Measurements from ENCODE around the gene SIGMAR1. TPM values are rescaled to one million over a fixed set of nuclear protein-coding genes. Genes with fewer than 3 reads are reported as not detected.
A peak's percentile ranks its signal among the peaks of the same experiment; 100 is the strongest.

Gene SIGMAR1
- total RNA-seq, 2 donors from 2014 or later: 41.9 to 63.6 TPM

GRCh38 chr9:34662526-34663302 is 25.1 kb upstream of the SIGMAR1 start, which contains the start of gene CCL27:
Gene CCL27 (minus strand): TSS chr9:34662657. CDS start chr9:34662633, 24 bp downstream.
- DNase-seq (ENCODE audit: low spot score in 2 of 2) (no peak), ATAC-seq (no peak)
- Mint-ChIP-seq H3K27ac (peak within 1 kb of the TSS; percentile 0 to 81), H3K9me3 (no peaks in the 10 kb centered on the region), H3K36me3 (peaks cover 0 to 6% of the 10 kb centered on the region in 2 donors)

GRCh38 chr9:34659592-34660253 is 22.1 kb upstream of the SIGMAR1 start:
- Mint-ChIP-seq H3K36me3 (peaks cover 0 to 6% of the 10 kb centered on the region in 2 donors), H3K27ac (no peak overlapping the region), H3K9me3 (no peaks in the 10 kb centered on the region)
- ATAC-seq: peak in 1 of 2 donors; percentile 42
- no peak for DNase-seq (ENCODE audit: low spot score in 2 of 2)

GRCh38 chr9:34658461-34658860 is 20.9 kb upstream of the SIGMAR1 start:
- DNase-seq (ENCODE audit: low spot score in 2 of 2) (no peak), ATAC-seq (no peak)
- H3K9me3 Mint-ChIP-seq: no peaks in the 10 kb centered on the region
- H3K36me3 Mint-ChIP-seq: peaks cover 0 to 6% of the 10 kb centered on the region in 2 donors
- peak overlapping the region in 1 of 2 donors; percentile 12 for H3K27ac Mint-ChIP-seq

- ATAC-seq (no peak), DNase-seq (ENCODE audit: low spot score in 2 of 2) (no peak)
- Mint-ChIP-seq H3K9me3 (no peaks in the 10 kb centered on the region), H3K36me3 (peaks cover 0 to 6% of the 10 kb centered on the region in 2 donors), H3K27ac (no peak overlapping the region)
These were observed 19.4 kb upstream of the SIGMAR1 start for GRCh38 chr9:34656992-34657391.

- H3K9me3 Mint-ChIP-seq: no peaks in the 10 kb centered on the region
- no peaks in the 10 kb centered on the region for H3K36me3 Mint-ChIP-seq
- DNase-seq (ENCODE audit: low spot score in 2 of 2) (no peak), ATAC-seq (no peak)
- peak overlapping the region in 1 of 2 donors; percentile 36 for H3K27ac Mint-ChIP-seq
These were observed 17.8 kb upstream of the SIGMAR1 start for GRCh38 chr9:34655394-34655793.

GRCh38 chr9:34654323-34655051 is 16.9 kb upstream of the SIGMAR1 start:
- no peaks in the 10 kb centered on the region for H3K9me3 Mint-ChIP-seq
- peak overlapping the region; percentile 37 to 55 for H3K27ac Mint-ChIP-seq

GRCh38 chr9:34653151-34654072 is 15.8 kb upstream of the SIGMAR1 start:
- Mint-ChIP-seq H3K36me3 (peaks cover 10 to 13% of the 10 kb centered on the region in 2 donors), H3K27ac (peak overlapping the region; percentile 26 to 55), H3K9me3 (no peaks in the 10 kb centered on the region)
- ATAC-seq: no peak
- DNase-seq (ENCODE audit: low spot score in 2 of 2): no peak

More at GRCh38 chr9:34654323-34655051, 16.9 kb upstream of the SIGMAR1 start:
- no peak for DNase-seq (ENCODE audit: low spot score in 2 of 2)
- ATAC-seq: no peak
- peaks cover 2 to 4% of the 10 kb centered on the region in 2 donors for H3K36me3 Mint-ChIP-seq

GRCh38 chr9:34652602-34653000 is 15.0 kb upstream of the SIGMAR1 start:
- Mint-ChIP-seq H3K9me3 (no peaks in the 10 kb centered on the region), H3K36me3 (peaks cover 18 to 21% of the 10 kb centered on the region in 2 donors), H3K27ac (peak overlapping the region; percentile 13 to 26)
- DNase-seq (ENCODE audit: low spot score in 2 of 2) (no peak), ATAC-seq (no peak)

GRCh38 chr9:34651876-34652601 is 14.5 kb upstream of the SIGMAR1 start, which contains the start of gene IL11RA:
Gene IL11RA (plus strand): TSS chr9:34652185. CDS start chr9:34655218, 3,033 bp downstream.
- H3K36me3 Mint-ChIP-seq: peaks cover 23 to 26% of the 10 kb centered on the region in 2 donors
- ATAC-seq (peak; percentile 84 to 86), DNase-seq (ENCODE audit: low spot score in 2 of 2) (peak in 1 of 2 donors; percentile 46)
- no peaks in the 10 kb centered on the region for H3K9me3 Mint-ChIP-seq
- H3K27ac Mint-ChIP-seq: peak within 1 kb of the TSS; percentile 13 to 62

- H3K9me3 Mint-ChIP-seq: no peaks in the 10 kb centered on the region
- ATAC-seq: no peak
- H3K27ac Mint-ChIP-seq: no peak overlapping the region
- no peak for DNase-seq (ENCODE audit: low spot score in 2 of 2)
- peaks cover 25 to 26% of the 10 kb centered on the region in 2 donors for H3K36me3 Mint-ChIP-seq
These were observed 13.7 kb upstream of the SIGMAR1 start for GRCh38 chr9:34651321-34651720.

GRCh38 chr9:34650816-34651215 is 13.2 kb upstream of the SIGMAR1 start:
- ATAC-seq: no peak
- no peak for DNase-seq (ENCODE audit: low spot score in 2 of 2)
- Mint-ChIP-seq H3K36me3 (peaks cover 25 to 26% of the 10 kb centered on the region in 2 donors), H3K9me3 (no peaks in the 10 kb centered on the region), H3K27ac (no peak overlapping the region)

GRCh38 chr9:34648673-34649072 is 11.1 kb upstream of the SIGMAR1 start:
- ATAC-seq (no peak), DNase-seq (ENCODE audit: low spot score in 2 of 2) (no peak)
- Mint-ChIP-seq H3K9me3 (no peaks in the 10 kb centered on the region), H3K36me3 (peaks cover 25 to 26% of the 10 kb centered on the region in 2 donors), H3K27ac (peak overlapping the region; percentile 48 to 75)

GRCh38 chr9:34647651-34648050 is 10.1 kb upstream of the SIGMAR1 start:
- DNase-seq (ENCODE audit: low spot score in 2 of 2) (no peak), ATAC-seq (no peak)
- peak overlapping the region; percentile 75 to 88 for H3K27ac Mint-ChIP-seq
- peaks cover 25 to 26% of the 10 kb centered on the region in 2 donors for H3K36me3 Mint-ChIP-seq
- H3K9me3 Mint-ChIP-seq: no peaks in the 10 kb centered on the region

- ATAC-seq: peak in 1 of 2 donors; percentile 41
- Mint-ChIP-seq H3K27ac (peak overlapping the region; percentile 75 to 88), H3K36me3 (peaks cover 25 to 26% of the 10 kb centered on the region in 2 donors), H3K9me3 (no peaks in the 10 kb centered on the region)
- DNase-seq (ENCODE audit: low spot score in 2 of 2): peak in 1 of 2 donors; percentile 71
These were observed 9.5 kb upstream of the SIGMAR1 start for GRCh38 chr9:34647084-34647403.
